Stimulated activated CD4-positive, alpha-beta T cell treated with anti-CD3 and anti-CD28 coated beads, Interleukin-4, amount 100 ng/mL, for 24 hours (primary cell): Measurements from ENCODE around the gene ARHGAP15.

Experiments
- DNase-seq: peaks from one replicate; pipeline ENCODE4 v3.0.0-alpha.2; 2020

The ARHGAP15 gene

DNA sequence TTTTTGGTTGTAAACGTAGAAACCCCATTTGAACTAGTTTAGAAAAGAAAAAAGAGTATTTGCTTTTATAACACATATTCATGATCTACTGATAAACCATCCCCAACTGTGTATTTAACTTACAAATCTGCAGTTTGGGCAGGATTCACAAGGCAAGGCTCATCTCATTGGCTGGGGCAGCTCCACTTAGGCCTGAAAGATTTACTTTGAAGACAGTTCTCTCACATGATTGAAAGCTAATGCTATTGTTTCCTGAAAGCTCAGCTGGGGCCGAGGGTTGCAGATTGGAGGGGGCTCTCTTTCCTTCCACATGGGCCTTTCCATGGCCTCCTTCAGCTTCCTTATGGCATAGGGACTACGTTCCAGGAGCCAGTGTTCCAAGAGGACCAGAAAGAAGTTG is 47.4 kb downstream of the ARHGAP15 start:
- DNase-seq, result no peak

DNA sequence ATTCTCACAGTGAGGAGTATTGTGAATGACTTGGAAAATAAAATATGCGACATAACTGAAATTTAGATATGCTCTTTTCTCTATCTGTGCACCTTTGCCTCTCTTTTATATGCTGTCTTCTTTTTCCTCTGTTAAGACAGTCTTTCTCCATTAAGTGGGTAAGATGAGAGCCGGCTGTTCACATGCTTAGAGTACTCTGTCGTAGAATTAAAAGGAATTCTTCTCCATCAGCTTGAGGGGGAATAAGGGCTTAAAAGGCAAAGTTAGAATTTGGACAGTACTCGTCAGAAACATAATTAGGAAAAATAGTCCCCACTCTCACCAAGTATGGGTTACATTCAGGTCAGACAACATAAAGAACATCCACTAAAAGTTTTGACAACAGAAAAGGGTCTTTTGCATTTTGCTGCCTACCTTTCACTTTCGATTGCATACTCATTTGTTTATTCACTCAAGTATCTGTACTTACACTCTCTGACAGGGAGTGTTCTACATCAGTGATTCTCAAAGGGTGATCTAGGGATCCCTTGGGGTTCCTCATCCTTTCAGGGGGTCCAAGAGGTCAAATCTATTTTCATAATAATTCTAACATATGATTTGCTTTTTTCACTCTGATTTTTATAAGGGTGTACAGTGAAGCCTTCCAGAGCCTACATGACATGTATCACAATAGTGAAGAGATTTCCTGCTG is 48.0 kb downstream of the ARHGAP15 start:
- no peak for DNase-seq

DNA sequence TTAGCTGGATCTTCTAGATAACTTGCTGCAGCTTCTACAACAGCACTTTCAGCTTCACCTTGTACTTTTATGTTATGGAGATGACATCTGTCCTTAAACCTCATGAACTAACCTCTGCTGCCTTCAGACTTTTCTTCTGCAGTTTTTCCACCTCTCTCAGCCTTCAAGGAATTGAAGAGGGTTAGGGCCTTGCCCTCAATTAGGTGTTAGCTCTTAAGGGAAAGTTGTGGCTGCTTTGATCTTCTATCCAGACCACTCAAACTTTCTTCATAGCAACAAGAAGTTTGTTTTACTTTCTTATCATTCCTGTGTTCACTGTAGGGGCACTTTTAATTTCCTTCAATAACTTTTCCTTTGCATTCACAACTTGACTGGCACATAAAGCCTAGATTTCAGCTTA is 52.3 kb downstream of the ARHGAP15 start:
- no peak for DNase-seq

DNA sequence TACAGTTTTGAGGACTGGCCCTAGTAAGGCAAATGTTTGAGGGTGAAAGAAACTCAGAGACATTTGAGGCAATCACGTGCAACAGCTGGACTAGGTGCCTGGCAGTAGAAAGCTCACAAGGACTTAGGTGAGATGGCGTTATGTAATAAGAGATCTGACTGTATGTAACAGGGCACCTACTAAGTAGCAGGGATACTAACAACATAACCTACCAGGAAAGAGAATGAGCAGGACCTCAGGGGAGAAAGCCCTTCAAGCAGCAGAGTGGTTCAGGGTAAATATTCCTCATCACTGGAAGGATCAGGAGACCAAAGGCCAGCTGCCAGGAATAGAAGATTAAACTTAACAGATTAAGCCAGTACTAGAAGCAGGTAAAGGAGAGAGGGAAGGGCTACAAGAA is 53.4 kb downstream of the ARHGAP15 start:
- DNase-seq, result no peak

DNA sequence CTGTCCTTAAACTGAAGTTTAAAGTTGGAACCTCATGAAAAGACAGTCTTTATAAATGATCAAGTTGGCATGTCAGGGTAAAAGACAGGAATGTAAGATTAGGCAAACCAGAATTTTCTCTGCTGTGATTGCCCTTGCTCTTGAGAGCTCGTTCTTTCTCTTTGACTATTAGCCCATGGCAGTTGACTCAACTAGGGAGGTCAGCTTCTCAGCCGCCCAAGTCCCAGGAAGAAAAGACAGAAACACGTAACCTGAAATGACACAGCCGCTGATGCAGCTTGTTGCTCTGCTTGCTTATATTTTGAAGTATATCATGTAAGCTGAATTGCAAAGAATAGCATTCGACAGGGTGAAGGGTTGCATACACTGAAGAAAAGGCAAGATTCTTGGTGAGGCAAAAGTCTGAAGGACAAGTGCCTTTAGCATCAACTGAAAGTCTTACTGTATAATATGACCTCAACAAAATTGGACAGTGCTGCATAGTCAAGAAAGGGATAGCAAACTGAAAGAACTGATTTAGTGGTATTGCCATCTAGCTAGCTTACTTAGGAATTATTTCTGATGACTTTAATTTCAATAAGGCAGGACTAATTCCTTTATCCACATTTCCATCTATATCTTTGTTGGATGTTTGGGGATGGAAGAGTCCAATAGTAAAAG is 54.7 kb downstream of the ARHGAP15 start:
- no peak for DNase-seq

DNA sequence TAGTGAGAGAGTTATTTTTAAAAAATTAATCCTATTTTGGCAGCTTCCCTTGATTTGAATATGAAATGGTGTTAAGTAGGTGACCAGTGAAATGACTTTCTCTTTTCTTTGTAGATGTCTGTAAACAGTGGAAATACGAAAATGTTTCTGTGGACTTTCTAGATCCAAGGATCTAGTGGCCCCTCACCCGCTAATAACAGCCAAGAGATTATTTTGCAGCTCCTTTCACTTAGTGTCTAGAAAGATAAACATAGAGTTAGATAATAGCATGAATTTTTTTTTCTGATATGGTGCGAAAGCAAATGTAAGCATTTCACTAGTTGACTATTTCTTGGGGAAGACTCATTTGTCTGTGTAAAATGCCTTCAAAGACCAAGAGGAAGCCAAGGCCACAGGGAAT is 57.7 kb downstream of the ARHGAP15 start:
- no peak for DNase-seq

DNA sequence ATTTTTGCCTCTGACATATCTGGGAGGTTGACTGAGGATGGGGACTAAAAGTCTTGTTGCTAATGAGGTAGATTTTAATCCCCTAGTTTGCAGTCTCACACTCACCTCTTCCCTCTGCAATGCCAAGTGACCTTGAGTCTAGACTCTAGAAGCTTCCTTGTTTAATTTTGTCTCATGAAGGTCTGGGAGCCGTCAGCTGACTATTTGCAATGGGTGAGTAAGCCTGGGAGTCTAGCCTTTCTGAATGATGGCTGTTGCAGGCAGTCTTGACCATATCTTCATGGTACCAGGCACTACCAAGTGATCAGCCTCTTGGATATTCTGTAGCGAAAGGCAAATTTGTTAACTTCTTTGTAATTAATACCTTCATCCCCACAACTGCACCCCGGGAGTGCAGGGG is 61.2 kb downstream of the ARHGAP15 start:
- DNase-seq, result no peak

DNA sequence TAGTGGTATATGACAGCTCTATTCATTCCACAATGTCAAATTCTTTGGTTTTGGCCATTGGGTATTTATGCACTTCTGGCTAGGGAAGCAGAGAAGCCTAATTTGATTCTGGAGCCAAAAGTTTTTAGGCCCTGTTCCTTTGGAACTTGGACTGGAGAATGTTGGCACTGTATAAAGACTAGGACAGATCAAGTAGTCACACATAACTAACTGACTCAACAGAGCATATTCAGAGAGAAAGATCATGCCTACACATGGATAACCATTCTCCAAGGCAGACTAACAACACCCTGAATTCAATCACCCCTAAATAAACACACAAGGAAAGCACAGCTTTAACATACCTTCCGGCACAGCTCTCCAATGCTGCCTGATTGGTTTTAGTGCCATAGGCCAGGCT is 62.9 kb downstream of the ARHGAP15 start:
- DNase-seq, result no peak

DNA sequence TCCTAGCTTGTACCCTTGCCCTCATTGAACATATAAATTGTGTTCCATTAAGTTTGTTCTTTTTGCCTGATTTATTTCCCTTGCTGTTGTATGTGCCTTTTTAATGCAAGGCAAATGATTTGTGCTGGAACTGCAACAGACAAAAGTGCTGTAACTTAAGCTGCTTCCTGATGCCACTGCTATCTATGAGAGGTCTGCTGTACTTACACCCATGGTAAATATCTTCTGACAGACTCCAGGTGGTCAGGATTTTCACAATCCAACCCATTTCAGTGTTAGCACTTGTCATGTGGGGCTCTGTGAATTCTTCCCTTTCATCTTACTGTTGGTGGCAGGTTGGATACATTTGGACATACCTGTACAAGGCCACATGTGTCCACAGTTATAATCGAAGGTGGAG is 63.5 kb downstream of the ARHGAP15 start:
- no peak for DNase-seq

DNA sequence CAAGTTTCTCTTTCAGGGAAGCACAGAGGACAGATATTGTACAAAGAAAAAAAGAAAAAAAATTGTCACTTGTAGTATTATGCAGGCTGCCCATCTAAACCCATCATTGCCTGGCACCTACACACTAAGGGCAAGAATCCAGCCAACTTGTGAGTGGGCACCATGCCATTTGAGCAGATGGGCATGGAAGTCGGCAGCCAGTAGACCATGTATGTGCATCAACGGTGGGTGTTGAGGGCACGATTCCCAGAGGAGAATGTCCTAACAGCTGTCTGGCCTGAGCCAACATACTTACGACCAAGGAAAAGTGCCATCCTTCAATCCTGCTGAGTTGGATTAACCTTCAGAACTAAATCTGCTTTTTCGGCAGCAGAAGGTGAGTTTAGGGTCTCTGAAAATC is 63.9 kb downstream of the ARHGAP15 start:
- DNase-seq, result no peak

DNA sequence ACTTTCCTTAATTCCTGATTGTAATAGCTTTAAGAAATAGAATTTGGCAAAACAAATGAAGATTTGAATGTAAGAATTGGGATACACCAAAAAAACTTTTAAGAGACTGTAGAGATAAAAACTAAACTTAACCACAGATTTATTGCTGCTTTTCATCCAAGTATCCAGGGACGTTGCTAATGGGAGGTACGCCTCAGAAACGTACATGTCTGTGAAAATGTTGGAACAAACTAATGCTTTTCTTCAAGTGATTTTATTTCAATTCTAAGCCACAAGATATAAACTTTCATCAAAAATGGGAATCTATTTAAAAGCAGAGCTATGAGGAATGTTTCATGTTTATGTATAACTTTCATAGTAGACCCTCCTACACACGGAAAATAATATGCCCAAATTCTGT is 66.3 kb downstream of the ARHGAP15 start:
- DNase-seq, result no peak

DNA sequence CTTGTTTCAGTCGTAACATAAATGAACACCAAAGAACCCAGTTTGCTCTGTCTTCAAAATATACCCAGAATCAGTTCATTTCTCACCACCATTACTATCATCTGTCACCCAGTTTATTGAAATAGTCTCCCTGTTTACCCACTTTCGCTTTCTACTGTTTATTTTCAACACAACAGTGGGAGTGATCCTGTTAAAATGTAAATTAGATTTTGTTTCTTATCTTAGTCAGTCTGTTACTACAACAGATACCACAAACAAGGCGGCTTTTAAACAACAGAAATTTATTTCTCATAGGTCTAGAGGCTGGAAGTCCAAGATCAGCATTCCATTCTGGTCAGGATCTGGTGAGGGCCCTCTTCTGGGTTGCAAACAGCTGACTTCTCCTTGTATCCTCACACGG is 74.8 kb downstream of the ARHGAP15 start:
- no peak for DNase-seq

DNA sequence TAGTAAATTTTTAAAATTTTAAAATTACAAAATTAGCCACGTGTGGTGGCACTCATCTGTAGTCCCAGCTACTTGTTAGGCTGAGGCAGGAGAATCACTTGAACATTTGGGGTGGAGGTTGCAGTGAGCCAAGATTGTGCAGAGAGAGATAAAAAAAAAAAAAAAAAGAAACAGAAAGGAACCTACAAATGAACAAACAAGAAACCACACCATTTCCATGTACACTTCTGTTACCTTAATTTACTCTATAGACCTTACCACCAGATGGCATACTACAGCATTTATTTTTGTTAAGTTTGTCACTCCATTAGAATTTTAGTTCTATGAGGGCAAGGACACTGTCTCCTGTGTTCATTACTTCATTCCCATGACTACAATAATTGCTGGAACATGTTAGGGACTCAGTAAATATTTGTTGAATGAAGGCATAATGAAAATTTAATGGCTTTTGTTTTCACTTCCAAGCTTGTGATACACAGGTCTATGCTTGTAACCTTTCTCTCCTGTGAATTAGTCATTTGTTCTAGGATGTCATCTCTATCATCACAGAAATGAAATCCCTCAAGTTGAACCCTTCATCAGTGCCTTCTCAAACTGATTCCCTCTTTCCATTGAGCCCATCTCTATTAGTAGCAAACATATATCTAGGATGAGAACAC is 76.0 kb downstream of the ARHGAP15 start:
- no peak for DNase-seq

DNA sequence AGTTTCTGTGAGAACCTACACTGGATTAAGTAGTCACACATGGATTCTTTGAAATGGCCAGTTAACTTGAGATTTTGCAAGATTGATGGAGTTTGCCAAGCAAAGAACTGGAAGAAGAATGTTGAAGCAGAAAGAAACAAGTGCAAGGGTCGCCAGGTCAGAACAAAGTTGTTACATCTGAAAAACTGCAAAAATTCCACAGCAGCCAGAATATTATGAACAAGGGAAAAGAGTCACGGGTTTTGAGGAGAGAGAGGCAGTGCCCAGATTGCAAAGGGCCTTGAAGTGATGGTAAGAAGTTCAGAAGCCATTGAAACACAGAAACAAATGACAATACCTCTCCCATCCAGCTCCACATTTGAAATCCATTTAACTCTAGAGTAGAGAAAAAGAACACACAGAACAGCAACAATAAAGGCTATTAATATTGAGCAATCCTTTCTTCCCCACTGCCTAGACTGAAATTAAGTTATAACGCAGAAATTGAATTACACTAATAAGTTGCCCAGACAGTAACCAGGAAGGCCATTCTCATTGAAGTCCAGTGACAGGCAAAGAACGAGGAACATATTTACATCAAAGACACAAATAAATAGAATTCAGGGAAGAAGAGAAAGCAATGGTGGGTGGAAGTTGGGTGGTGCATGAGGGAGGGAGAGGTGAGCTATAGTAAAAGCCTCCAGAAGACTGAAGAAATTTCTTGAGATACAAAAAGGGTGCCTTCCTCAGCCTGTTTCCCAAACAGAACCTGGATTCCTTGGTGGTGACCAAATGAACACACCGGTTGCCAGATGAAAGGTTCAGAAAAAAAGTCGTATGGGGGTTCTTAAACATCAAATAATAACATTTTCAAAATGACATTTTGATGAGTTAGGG is 80.6 kb downstream of the ARHGAP15 start:
- no peak for DNase-seq

DNA sequence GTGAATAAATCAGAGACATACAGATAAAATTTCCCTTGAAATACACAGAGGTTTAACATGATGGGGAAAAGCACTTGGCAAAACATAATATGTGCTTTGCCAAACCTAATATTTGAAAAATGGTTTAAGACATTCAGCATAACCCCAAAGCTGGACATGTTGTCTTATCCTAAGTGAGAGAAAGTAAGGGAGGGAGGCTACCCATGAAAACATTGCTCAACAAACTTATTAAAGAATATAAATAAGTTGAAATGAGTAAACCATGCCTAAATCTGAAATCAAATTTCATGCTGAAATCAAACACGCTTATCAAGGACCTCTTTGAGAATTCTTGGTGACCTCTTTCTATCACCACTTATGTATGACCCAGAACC is 81.2 kb downstream of the ARHGAP15 start:
- DNase-seq, result no peak

DNA sequence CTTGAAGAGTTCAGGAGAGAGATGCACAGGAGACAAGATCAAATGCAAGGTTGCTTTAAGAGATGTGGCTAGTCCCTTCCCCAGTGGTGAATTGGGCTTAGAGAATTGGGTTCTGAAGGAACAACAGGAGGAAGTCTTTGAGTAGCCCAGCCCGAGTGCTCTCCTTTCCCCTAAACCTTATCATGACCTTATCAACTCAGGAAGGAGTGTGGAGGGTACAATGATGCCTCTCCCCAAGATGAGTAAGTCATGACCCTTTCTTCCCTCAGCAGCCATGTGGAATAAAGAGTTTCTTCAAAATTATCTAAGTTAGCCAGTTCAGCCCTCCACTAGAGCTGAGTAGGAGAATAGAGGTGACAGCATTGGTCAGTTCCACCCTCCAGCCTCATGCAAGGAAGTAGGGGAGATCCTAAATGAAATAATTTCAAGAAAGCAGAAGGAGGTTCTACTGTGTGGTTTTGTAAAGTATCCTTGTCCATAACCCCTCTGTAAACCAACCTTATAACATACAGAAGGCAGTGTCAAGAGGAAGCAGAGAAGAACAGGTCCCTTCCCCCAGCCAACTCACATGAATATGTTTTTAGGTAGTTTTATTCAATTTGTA is 88.4 kb downstream of the ARHGAP15 start:
- no peak for DNase-seq

DNA sequence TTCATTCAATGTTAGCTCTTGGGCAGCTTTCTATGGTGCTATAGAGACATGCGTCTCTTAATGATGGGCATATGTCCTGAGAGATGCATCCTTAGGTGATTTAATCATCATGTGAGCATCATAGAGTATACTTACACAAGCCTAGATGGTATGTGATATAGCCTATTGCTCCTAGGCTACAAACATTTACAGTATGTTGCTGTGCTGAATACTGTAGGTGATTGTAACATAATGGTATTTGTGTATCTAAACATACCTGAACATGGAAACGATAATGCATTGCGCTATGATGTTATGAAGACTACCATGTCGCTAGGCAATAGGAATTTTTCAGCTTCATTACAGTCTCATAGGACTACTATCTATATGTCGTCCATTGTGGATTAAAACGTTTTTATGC is 89.4 kb downstream of the ARHGAP15 start:
- DNase-seq, result no peak

DNA sequence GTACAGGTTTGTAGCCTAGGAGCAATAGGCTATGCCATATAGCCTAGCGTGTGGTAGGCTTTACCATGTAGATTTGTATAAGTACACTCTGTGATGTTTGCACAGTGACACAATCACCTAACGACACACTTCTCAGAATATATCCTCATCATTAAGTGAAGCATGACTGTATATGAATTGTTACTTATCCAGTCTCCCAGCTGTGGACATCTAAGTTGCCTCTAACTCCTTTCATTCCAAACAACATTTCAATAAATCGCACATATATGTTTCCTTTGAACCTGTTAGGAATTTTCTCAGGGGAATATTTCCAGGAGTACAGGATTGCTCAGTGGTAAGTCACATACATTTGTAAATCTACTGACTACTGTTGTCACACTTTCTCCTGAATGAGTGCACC is 90.0 kb downstream of the ARHGAP15 start:
- no peak for DNase-seq

DNA sequence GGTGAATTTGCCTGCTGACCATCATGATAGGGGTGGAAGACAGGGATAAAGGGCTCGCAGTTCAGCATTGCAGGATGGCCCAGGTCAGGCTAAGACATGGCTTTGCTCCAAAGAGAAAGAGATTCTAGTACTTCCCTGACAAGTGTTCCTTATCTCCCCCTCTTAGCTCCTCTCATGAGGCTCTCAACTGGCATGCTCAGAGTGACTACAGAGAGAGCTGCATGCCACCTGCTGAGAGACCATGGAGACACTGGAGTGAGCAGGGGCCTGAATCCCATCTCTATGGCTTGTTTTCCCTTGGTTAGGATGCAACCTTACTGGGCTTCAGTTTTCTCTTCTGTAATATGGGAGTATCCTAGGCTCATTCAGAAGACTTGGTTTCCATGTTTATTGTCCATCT is 94.3 kb downstream of the ARHGAP15 start:
- no peak for DNase-seq

DNA sequence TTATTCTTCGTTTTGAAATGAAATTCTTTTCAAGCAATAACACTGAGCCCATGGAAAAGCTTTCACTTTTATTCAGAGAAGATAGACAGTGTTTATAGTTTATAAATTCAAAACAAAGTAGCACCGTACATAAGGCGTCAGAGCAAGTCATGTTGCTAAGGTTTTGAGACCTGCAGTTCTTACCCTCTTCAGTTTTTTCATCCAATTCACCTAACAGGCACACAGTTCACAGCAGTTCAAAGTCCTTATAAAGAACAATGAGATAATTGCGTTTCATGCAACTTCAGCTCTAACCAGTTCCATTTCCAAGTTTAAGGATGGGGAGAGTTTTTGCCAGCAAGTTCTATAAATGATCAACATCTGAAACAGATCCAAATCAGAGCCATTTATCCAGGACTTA is 96.7 kb downstream of the ARHGAP15 start:
- DNase-seq, result no peak

DNA sequence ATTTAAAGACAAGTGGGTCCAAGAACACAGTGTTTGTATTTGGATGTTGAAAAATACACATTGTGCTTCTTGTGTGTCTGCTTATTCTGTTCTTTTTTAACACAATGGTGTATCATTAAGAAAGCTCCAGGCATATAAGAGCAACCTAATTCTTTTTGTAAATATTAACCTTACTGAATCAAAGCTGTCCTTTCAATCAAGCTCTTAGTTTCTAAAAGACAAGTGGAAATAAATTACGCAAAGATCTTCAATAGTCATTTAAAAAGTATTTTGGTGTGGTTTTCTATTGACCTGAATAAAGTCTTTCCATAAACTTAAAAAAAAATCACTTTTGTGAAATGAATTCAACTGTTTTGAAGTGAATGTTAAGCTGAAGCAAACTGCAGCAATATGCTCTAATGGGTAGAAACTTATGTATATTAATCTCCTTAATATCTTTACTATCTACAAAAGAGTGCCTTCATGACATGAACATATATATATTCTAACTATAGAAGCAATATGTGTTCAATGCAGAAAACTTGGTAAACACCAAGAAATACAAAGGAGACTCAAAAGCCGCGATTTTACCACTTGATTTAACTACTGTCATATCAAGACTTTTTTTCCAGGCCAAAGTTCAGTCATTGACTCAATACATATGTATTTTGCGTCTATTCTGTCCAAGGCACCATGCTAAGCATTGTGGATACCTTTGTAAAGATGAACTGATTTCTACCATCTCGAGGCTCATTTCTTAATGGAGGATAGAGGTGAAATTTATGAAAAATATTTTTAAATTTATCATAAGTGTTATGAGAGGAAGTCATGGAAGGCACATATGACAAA is 97.7 kb downstream of the ARHGAP15 start:
- DNase-seq, result no peak

DNA sequence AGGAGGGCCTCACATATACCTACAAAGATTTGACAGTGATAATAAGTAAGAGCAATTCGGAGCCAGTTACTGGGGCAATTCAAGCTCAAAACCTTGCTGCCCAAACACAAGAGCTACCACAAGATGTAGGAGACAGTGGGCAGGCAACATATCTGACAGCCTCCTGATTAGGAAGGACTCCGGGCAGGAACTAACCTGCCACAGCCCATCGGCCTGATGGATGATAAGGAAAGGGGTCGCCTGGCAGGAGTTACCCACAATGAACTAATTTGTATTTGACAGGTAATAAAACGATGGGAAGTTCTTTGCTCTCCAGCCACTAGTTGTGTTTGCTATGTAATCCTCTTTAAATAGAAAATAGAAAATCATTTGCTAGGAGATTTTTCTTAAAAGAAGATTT is 100.2 kb downstream of the ARHGAP15 start:
- no peak for DNase-seq
